Left lung (tissue), 10 donors: ENCODE measurements around the gene ZNF331. TPM values are rescaled to one million over a fixed set of nuclear protein-coding genes. Genes with fewer than 3 reads are reported as not detected.
"Not testable (repeated sequence)": the region's sequence is repeated elsewhere in the genome, so short reads cannot be mapped to it uniquely, and the experiment has no call there.

Experiments used
- ATAC-seq: fragments of 200-7000 bp; cut with Tn5 transposase; one replicate; pipeline ENCODE4 v1.9.1; 2020; ENCODE audit warnings: moderate library complexity
- DNase-seq, 4 donors: peaks; one replicate each; pipeline ENCODE4 v3.0.0-alpha.2; 2013 to 2020
- H3K27ac ChIP-seq, 2 donors: fragments of 200-600 bp; sonication (generic) in 1 of 2; one replicate each; pipeline versions ENCODE4 v1.5.0 to v1.8.0; 2020 to 2021
- H3K27me3 ChIP-seq, 2 donors: fragments of 200-600 bp; sonication (generic) in 1 of 2; one replicate each; pipeline versions ENCODE4 v1.5.0 to v1.8.0; 2020 to 2021
- H3K36me3 ChIP-seq, 2 donors: fragments of 200-600 bp; sonication (generic) in 1 of 2; one replicate each; pipeline versions ENCODE4 v1.5.0 to v1.8.0; 2020 to 2021
- H3K4me1 ChIP-seq, 2 donors: fragments of 200-600 bp; one replicate each; pipeline ENCODE4 v1.8.0; 2021
- H3K4me3 ChIP-seq, 2 donors: fragments of 200-600 bp; sonication (generic) in 1 of 2; one replicate each; pipeline versions ENCODE4 v1.5.0 to v1.8.0; 2020 to 2021; ENCODE audit warnings: mild to moderate bottlenecking in 1 of 2
- H3K9me3 ChIP-seq, 2 donors: fragments of 200-600 bp; sonication (generic) in 1 of 2; one replicate each; pipeline versions ENCODE4 v1.5.0 to v1.8.0; 2020 to 2021
- intact Hi-C, 2 donors: fragments of 100-400 bp; cut with DNase I; formaldehyde crosslinking; loops; one replicate each; pipeline versions ENCODE4 v1.11.2 to v1.14.2; 2022
- polyA plus RNA-seq, 6 donors: library from polyadenylated mRNA; unstranded; fragments of 120-200 nt; gene quantifications; one replicate each; pipeline ENCODE4 v1.2.1, GENCODE V29; 2013; ENCODE audit not compliant: insufficient read length in 6 of 6
- total RNA-seq, 2 donors: library from RNA; stranded (reverse); fragmentation: NEBNext Ultra II Directional; extraction: Animal tissue kit (Norgen Biotek cat#: 25700); gene quantifications; one replicate each; pipeline ENCODE4 v1.2.1, GENCODE V29; 2021
- TF ChIP-seq, protein P1 (sequence below), 2 donors: fragments of 200-600 bp; sonication (generic) in 1 of 2; IDR thresholded peaks; one replicate each; pipeline versions ENCODE4 v1.5.0 to v1.8.0; 2021; ENCODE audit warnings: antibody characterized with exemption in 2 of 2
- donor health status: DM: no; HTN: yes; CAD: no.
- donor health status: DM: no; HTN: no; CAD: no.

ZNF331 gene
- total and polyA plus RNA-seq, 8 donors: 19.6 to 25.0 (median 20.7) TPM

GRCh38 chr19:53511357-53511756 lies 26.6 kb upstream of the ZNF331 start:
- no peak overlapping the region for H3K27ac ChIP-seq
- H3K27me3 ChIP-seq: peaks cover 0 to 7% of the 10 kb centered on the region in 2 donors
- H3K4me3 ChIP-seq: no peak overlapping the region
- no peaks in the 10 kb centered on the region for H3K36me3 ChIP-seq
- DNase-seq (no peak), ATAC-seq (no peak)
- TF ChIP-seq, protein P1, sequence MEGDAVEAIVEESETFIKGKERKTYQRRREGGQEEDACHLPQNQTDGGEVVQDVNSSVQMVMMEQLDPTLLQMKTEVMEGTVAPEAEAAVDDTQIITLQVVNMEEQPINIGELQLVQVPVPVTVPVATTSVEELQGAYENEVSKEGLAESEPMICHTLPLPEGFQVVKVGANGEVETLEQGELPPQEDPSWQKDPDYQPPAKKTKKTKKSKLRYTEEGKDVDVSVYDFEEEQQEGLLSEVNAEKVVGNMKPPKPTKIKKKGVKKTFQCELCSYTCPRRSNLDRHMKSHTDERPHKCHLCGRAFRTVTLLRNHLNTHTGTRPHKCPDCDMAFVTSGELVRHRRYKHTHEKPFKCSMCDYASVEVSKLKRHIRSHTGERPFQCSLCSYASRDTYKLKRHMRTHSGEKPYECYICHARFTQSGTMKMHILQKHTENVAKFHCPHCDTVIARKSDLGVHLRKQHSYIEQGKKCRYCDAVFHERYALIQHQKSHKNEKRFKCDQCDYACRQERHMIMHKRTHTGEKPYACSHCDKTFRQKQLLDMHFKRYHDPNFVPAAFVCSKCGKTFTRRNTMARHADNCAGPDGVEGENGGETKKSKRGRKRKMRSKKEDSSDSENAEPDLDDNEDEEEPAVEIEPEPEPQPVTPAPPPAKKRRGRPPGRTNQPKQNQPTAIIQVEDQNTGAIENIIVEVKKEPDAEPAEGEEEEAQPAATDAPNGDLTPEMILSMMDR (IDR thresholded peaks at IDR 0.05): no peak
- intact Hi-C loops: loop anchor here in 1 of 2 donors (10.0 kb wide), 1 partner anchor 87 kb away; no protein-coding TSS in a partner anchor
- H3K9me3 ChIP-seq: no peaks in the 10 kb centered on the region
- no peaks in the 10 kb centered on the region for H3K4me1 ChIP-seq

GRCh38 chr19:53511933-53512374 lies 26.0 kb upstream of the ZNF331 start:
- Histone ChIP-seq H3K36me3 (no peaks in the 10 kb centered on the region), H3K27ac (no peak overlapping the region), H3K27me3 (peaks cover 0 to 7% of the 10 kb centered on the region in 2 donors), H3K4me3 (no peak overlapping the region), H3K9me3 (no peaks in the 10 kb centered on the region), H3K4me1 (no peaks in the 10 kb centered on the region)
- peak in 2 of 4 donors; percentile 45 to 58 for DNase-seq
- intact Hi-C loops: loop anchor here in 1 of 2 donors (10.0 kb wide), 1 partner anchor 87 kb away; no protein-coding TSS in a partner anchor
- peak; percentile 95 for ATAC-seq
- TF ChIP-seq, protein P1 (IDR thresholded peaks at IDR 0.05): peak; percentile 51 to 71

GRCh38 chr19:53515047-53515446 lies 22.9 kb upstream of the ZNF331 start:
- DNase-seq, H3K9me3 ChIP-seq, H3K4me3 ChIP-seq, ATAC-seq, H3K27ac ChIP-seq, H3K4me1 ChIP-seq, H3K36me3 ChIP-seq, H3K27me3 ChIP-seq: not testable (repeated sequence)
- intact Hi-C loops: loop anchor here in 1 of 2 donors (10.0 kb wide), 1 partner anchor 90 kb away; no protein-coding TSS in a partner anchor

DNA sequence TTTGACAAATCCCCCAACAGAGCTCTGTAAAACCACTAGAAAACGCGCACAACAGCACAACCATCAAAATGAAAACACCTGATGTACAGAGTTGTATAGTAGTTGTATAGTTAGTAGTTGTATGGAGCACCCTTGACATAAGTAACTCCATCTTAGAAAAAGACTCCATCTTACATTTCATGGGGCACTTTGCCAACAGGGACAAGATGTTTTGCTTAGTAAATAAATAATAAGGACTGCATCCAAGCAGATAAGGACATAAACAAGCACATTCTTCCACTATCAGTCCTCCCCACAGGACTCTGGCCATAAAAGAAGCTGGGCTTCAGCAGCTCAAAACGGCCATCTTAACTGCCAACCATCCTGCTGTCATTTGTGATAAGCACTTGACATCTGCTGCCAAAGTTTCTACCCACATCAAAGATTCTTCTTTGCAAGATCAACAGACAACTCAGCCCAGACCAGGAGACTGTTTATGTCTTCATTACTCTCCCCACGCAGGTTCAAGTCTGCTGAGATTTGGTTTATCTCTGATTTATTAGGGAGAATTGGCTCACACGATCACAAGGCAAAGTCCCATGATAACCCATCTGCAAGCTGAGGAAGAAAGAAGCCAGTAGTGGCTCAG lies 20.7 kb upstream of the ZNF331 start:
- intact Hi-C loops: loop anchor here in 1 of 2 donors (10.0 kb wide), 1 partner anchor 92 kb away; no protein-coding TSS in a partner anchor
- DNase-seq (no peak), ATAC-seq (no peak)
- peaks cover 0 to 6% of the 10 kb centered on the region in 2 donors for H3K4me1 ChIP-seq
- TF ChIP-seq, protein P1 (IDR thresholded peaks at IDR 0.05): no peak
- H3K9me3 ChIP-seq: peaks cover 0 to 11% of the 10 kb centered on the region in 2 donors
- H3K4me3 ChIP-seq: no peak overlapping the region
- H3K27me3 ChIP-seq: no peaks in the 10 kb centered on the region
- no peaks in the 10 kb centered on the region for H3K36me3 ChIP-seq
- no peak overlapping the region for H3K27ac ChIP-seq

GRCh38 chr19:53518121-53518520 lies 19.8 kb upstream of the ZNF331 start:
- Histone ChIP-seq H3K36me3 (no peaks in the 10 kb centered on the region), H3K4me3 (no peak overlapping the region), H3K9me3 (peaks cover 0 to 11% of the 10 kb centered on the region in 2 donors), H3K4me1 (peaks cover 0 to 6% of the 10 kb centered on the region in 2 donors), H3K27me3 (no peaks in the 10 kb centered on the region), H3K27ac (no peak overlapping the region)
- DNase-seq (no peak), ATAC-seq (no peak)
- TF ChIP-seq, protein P1 (IDR thresholded peaks at IDR 0.05): no peak
- intact Hi-C loops: loop anchor here in 1 of 2 donors (10.0 kb wide), 1 partner anchor 93 kb away; no protein-coding TSS in a partner anchor
